ENCODE measurements around the gene EML6. TPM values are rescaled to one million over a fixed set of nuclear protein-coding genes. Genes with fewer than 3 reads are reported as not detected.
"Not testable (repeated sequence)": the region's sequence is repeated elsewhere in the genome, so short reads cannot be mapped to it uniquely, and the experiment has no call there.

Gene EML6
- total RNA-seq, 1 donor from 2014 or later, result 3.4 TPM

- no peak for DNase-seq (ENCODE audit: low spot score)
Measured at GRCh38 chr2:54801352-54801751, 77.9 kb downstream of the EML6 start.

DNA sequence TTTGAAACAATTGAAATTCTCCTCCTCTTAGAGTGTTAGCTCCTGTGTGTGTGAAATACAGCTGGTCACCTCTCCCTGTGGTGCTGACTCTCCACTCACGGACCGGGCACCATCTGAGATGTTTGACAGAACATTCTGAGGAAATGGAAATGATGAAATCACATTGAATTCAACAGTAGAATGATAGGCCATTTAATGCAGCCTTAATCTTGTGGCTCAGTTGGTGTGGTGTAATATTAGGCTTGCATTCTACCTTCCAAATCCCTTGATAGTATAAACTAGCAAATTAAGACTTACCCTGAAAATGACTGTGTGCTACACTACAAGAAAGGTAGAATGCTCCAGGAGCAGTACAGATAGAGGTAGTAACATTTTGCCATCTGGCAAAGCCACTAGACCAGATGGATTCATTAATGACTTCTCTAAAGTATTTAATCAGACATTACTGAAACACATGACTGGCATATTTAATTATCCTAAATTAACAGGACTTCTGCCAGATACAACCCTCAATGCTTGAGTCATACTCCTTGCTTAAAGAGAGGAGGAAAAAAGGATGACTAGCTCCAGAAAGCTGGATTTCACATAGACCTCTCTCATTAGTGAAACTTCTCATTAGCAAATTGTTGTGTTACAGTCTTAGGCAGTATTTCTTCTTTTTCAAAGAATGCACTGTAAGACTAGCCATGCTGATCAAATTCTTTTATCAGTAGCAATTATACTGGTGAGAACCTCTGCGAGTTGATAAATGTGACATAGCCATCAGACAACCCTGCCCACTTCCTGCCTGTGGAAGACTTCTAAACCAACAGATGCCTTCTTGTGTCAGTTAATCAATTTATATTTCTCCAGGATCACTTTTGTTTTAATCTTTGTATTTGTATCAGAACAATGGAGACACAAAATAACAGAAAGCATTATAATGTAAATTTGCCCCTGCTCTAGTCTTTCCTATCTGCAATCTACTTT is 80.6 kb downstream of the EML6 start:
- DNase-seq (ENCODE audit: low spot score), result no peak

DNA sequence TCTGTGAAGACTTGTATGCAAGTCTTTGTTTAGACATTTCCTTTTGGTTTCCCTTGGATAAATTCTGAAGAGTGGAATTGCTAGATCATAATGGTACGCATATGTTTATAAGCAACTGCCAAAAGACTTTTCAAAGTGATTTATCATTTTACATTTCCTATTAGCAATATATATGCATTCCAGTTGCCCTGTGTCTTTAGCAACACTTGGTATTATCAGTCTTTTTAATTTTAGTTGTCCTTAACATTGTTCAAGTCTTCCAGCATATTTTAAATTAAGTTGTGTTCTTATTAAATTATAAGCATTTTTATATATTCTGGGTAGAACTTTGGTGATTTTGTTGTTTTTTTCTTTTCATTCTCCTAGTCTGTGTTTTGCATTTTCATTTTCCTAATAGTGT is 81.8 kb downstream of the EML6 start:
- DNase-seq (ENCODE audit: low spot score), result no peak

GRCh38 chr2:54806975-54807374 is 83.5 kb downstream of the EML6 start:
- no peak for DNase-seq (ENCODE audit: low spot score)

DNA sequence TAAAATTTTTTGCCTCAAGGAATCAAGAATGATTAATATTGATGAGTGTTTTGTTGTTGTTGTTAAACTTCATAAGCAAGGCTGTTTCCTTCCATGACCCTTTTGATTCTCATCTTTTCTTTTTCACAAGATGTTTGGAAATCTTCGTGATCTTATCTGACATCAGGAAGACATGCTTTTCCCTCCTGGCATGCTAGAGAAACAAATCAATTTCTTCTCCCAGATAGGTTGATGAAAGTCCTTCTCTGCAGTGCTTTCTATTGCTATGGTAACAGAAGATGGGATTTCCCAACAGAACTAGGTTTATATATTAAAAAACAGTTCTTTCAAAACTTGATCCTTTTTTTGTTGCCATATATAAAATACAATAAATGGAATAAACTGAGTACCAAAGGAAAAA is 85.2 kb downstream of the EML6 start:
- no peak for DNase-seq (ENCODE audit: low spot score)

- peak; percentile 56 for DNase-seq (ENCODE audit: low spot score)
Measured at GRCh38 chr2:54809819-54810218, 86.4 kb downstream of the EML6 start.

DNA sequence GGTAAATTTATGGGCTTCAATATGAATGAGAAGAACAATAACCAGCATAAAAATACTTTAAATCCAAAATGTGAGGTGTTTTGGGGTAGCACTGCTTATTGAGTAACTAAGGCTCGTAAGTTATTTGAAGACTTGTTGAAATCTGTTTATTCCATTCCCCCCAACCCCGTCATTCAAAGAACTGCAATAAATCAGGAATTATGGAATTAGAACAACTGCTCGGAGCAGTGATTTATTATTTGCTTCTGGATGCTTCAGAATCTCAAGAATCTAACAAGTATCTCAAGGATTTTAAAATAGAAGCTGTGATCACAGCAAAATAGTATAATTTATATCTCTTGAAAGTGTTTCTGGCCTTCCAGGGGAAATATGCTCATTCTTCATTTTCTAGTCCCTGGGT is 86.8 kb downstream of the EML6 start:
- DNase-seq (ENCODE audit: low spot score), result peak; percentile 50

DNA sequence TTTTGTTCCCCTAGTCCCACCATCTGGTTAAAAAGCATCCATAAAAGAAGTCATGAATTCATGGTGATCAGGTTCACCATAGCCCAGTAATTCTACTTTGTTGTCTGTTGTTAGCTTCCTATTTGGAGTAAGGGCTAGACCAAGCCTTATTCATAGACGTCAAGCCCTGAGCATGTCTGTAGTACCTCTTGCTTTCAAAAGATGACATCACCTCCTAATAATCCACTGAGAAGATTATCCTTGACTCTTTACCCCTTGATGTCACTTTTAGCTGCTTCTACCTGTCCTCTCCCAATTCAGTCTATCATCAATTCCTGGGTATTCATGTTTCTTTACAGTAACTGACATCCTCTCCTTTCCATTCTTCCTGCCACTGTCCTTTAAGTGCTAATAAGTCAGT is 90.1 kb downstream of the EML6 start:
- no peak for DNase-seq (ENCODE audit: low spot score)

GRCh38 chr2:54814389-54815147 is 91.1 kb downstream of the EML6 start:
- no peak for DNase-seq (ENCODE audit: low spot score)

DNA sequence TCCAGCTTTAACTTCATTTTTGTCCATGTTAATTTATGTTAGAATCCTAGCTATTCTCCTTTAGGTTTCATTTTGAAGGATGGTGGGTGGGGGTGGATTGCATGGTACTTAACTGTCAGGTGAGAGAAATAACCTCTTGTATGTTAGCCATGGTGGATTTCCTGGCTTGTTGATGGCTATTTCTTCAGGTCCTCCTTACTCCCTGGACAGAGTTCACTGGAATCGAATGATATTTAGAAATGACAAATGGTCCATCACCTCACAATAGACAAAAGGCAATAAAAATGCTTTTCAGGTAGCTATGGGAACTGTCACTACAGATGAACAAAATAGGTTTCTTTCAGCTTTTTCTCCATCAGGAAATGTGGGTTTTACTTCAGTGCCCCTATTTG is 91.7 kb downstream of the EML6 start:
- DNase-seq (ENCODE audit: low spot score), result no peak

DNA sequence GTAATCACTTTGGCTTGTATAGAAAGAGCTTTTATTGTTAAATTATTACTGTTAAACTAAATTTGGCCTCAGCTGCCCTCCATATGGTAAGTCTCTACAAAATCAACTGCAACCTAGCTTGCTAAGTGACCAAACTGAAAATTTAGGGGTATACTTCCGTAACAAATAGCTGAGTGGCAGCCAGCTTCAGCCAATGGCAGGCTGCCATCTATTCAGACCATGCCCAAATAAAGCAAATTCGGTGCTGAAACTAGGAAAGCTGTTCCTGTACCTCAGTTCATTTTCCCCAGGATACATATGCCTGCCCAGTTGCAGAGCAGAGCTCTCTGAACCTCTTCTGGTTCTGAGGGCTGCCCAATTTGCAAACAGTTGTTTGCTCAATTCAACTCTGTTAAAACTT is 94.8 kb downstream of the EML6 start:
- no peak for DNase-seq (ENCODE audit: low spot score)

DNA sequence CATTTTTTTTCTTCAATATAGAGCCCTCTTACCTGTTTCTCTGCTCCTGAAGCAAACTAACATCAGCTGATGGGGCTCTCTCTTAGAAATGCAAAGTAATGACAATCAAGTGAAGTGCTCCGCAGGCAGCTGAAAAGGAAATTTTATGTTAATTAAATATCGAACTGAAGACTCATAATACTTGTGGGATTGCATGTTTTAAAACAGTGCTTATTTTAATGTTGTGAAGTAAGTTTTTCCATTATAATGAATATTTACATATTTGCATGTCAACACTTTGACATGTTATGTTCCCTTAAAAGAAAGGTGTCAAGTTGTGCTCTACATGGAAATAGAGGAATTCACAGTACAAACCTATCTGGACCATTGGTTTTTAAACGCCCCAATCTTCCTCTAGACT is 97.1 kb downstream of the EML6 start:
- DNase-seq (ENCODE audit: low spot score), result no peak

DNA sequence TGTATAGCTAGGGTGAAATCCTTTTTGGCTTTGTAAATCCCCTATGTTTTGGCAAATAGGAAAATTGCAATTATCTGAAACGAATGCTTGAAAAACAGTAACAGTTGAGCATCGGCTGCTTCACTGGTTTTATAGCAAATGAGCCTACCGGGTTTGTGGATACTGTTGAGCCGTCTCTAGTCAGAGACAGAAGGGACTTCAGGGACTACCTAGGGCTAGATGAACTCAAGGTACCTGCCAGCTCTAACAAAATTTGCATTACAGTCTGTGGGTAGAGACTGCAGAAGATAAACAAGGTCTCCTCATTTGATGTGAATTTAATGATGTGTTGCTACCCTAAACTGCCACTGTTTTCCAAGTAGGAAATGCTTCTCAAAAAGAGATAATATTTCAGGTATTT is 101.1 kb downstream of the EML6 start:
- no peak for DNase-seq (ENCODE audit: low spot score)

DNA sequence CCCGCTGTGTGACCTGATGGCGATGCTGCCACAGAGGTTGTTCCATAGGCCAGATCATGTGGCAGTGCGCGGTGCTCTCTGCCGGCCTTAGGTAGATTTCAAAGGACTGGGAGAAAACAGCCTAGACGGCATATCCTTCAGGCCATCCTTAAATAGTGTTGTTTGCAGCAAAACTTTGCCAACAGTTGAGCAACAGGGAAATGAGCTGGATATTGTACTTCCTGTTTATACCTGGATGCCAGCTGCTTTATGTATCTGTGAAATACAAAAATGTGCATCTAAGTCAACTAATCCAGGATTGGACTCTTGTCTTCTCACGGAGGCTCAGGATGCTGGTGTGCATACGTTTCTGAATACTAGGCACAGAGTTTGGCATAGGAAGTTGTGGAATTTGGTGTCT is 107.1 kb downstream of the EML6 start:
- DNase-seq (ENCODE audit: low spot score), result no peak

DNA sequence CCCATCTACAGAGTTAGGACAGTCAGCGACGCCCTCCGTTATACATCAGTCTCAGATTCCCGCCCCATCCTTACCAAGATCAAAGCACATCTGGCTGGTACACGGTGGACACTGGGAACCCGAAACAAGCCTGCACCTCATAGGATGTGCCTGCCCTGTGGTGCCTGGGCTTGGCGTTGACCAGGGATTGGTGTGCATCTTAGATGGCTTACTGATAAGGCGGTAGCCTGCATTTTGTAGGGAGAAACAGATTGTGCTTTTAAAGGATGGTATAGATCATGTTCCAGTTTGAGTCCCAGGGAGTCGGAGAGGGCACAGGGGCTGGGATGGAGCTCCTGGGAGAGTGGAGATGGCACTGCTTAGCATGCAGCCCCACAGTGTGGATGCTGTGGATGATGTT is 108.0 kb downstream of the EML6 start:
- no peak for DNase-seq (ENCODE audit: low spot score)

GRCh38 chr2:54834721-54835120 is 111.3 kb downstream of the EML6 start:
- no peak for DNase-seq (ENCODE audit: low spot score)

DNA sequence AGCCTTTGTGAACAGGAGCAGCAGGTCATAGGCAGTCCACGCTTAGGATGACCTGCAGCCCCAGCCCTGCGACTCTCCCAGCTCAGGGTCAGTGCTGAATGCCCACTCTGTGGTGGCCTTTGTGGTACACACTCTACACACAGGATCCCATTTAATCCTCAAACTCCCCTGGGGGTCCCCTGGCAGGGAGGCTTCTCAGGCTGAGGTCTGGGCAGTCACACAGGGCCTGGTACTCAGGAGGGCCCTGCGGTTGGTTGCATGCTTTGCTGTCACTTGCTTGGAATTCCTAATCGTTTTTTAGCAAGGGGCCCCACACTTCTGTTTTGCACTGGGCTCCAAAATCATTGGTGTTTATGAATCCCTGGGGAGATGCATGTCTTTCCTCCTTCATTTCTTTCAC is 113.0 kb downstream of the EML6 start:
- DNase-seq (ENCODE audit: low spot score), result no peak

- peak; percentile 67 for DNase-seq (ENCODE audit: low spot score)
Measured at GRCh38 chr2:54838585-54839035, 115.1 kb downstream of the EML6 start.

GRCh38 chr2:54839461-54840255 is 116.2 kb downstream of the EML6 start:
- no peak for DNase-seq (ENCODE audit: low spot score)

DNA sequence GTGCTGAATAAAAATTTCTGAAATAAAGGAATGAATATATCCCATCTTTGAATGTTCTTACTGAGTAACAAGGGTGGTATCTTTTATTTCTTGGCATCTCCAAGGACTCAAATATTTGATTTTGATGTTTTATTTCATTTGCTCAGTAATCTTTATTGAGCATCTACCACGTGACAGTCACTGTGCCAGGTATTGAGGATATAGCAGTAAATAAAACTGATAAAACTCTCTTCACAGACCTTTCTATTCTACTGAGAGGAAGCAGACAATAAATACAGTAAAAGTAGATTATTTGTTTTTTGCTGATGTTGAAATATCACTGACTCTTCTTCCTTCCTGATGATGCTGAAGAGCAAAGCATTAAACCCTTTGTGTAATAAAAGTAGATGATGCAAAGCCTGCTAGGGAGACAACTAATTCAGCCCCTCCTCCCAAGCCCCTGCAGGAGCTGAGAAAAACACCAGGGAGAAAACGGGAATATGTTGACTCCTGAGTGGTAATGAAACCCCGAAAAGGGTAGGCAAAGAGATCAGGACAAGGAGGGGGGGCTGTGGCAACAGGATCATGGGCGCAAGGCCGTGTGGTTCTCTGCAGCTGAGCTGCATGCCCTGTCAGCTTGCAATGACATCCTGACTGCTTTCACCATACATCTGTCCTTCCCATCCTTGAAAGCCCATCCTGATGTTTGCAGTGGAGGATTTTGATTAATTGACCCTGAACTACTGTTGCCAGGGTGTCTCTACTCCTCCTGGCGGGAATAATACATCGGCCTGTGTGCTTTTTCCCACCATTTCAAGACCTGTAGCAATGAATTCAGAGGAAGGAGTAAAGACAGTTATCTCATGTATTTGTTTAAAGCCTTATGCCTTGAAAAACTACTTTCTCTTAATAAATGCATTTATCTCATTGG is 117.4 kb downstream of the EML6 start:
- no peak for DNase-seq (ENCODE audit: low spot score)

GRCh38 chr2:54841500-54841899 is 118.0 kb downstream of the EML6 start:
- DNase-seq (ENCODE audit: low spot score), result not testable (repeated sequence)

Data from umbilical cord (tissue), 2 donors.